Astrocyte (in vitro differentiated cells and primary cell): ENCODE measurements around the gene TARM1. TPM values are rescaled to one million over a fixed set of nuclear protein-coding genes. Genes with fewer than 3 reads are reported as not detected.

ENCODE experiments used
- DNase-seq: peaks from one replicate; pipeline ENCODE4 v3.0.0-alpha.2; 2010; ENCODE audit warnings: low read depth
- FAIRE-seq: peaks from 2 replicates; lab custom pipeline; 2011; peaks lifted over from hg19 to GRCh38; lab: Jason Lieb, UNC
- H2AFZ ChIP-seq: 2 replicates; pipeline ENCODE4 v1.6.0; 2012; ENCODE audit warnings: low read depth, low read length, inconsistent platforms
- H3K27ac ChIP-seq: 2 replicates; pipeline ENCODE4 v1.5.1; 2011; ENCODE audit warnings: low read depth, low read length, inconsistent platforms
- H3K27me3 ChIP-seq: 2 replicates; pipeline ENCODE4 v1.6.0; 2011; ENCODE audit warnings: low read length, inconsistent platforms; ENCODE audit not compliant: insufficient read depth
- H3K36me3 ChIP-seq: 2 replicates; pipeline ENCODE4 v1.5.1; 2011; ENCODE audit warnings: low read length, inconsistent platforms; ENCODE audit not compliant: insufficient read depth
- H3K4me1 ChIP-seq: 2 replicates; pipeline ENCODE4 v1.5.1; 2011; ENCODE audit warnings: low read length, inconsistent platforms; ENCODE audit not compliant: insufficient read depth
- H3K4me2 ChIP-seq: 2 replicates; pipeline ENCODE4 v1.6.0; 2012; ENCODE audit warnings: low read length, inconsistent platforms
- H3K4me3 ChIP-seq: 2 replicates; pipeline ENCODE4 v1.5.1; 2011; ENCODE audit warnings: low read depth, mild to moderate bottlenecking, low read length, inconsistent platforms; ENCODE audit not compliant: insufficient read depth
- H3K79me2 ChIP-seq: 2 replicates; pipeline ENCODE4 v1.6.0; 2012; ENCODE audit warnings: mild to moderate bottlenecking, low read length, inconsistent platforms; ENCODE audit not compliant: insufficient read depth
- H3K9ac ChIP-seq: 2 replicates; pipeline ENCODE4 v1.6.0; 2012; ENCODE audit warnings: mild to moderate bottlenecking, low read length, inconsistent platforms
- H3K9me3 ChIP-seq: 2 replicates; pipeline ENCODE4 v1.5.1; 2012; ENCODE audit warnings: low read depth, mild to moderate bottlenecking, low read length, inconsistent platforms; ENCODE audit not compliant: insufficient read depth
- H4K20me1 ChIP-seq: 2 replicates; pipeline ENCODE4 v1.6.0; 2012; ENCODE audit warnings: low read length, inconsistent platforms; ENCODE audit not compliant: insufficient read depth
- H3K27ac Mint-ChIP-seq: one replicate; pipeline ENCODE4 v1.8.0; 2021; ENCODE audit warnings: mild to moderate bottlenecking, mixed read lengths; ENCODE audit not compliant: unreplicated experiment
- H3K27me3 Mint-ChIP-seq: one replicate; pipeline ENCODE4 v1.8.0; 2021; ENCODE audit warnings: low read depth, mixed read lengths; ENCODE audit not compliant: unreplicated experiment
- H3K36me3 Mint-ChIP-seq: one replicate; pipeline ENCODE4 v1.8.0; 2021; ENCODE audit warnings: low read depth, mixed read lengths; ENCODE audit not compliant: unreplicated experiment
- H3K4me1 Mint-ChIP-seq: one replicate; pipeline ENCODE4 v1.8.0; 2021; ENCODE audit warnings: low read depth, mixed read lengths; ENCODE audit not compliant: unreplicated experiment
- H3K4me3 Mint-ChIP-seq: one replicate; pipeline ENCODE4 v1.8.0; 2021; ENCODE audit warnings: mild to moderate bottlenecking, moderate library complexity, mixed read lengths; ENCODE audit not compliant: unreplicated experiment
- H3K9me3 Mint-ChIP-seq: one replicate; pipeline ENCODE4 v1.8.0; 2021; ENCODE audit warnings: mild to moderate bottlenecking, mixed read lengths; ENCODE audit not compliant: unreplicated experiment
- CTCF ChIP-seq: IDR thresholded peaks from 2 replicates; pipeline ENCODE4 v1.5.1; 2011; ENCODE audit warnings: low read depth, mild to moderate bottlenecking, inconsistent platforms, low read length, moderate library complexity; ENCODE audit not compliant: insufficient read depth
- EZH2 ChIP-seq: IDR thresholded peaks from 2 replicates; pipeline ENCODE4 v1.6.1; 2012; ENCODE audit warnings: mild to moderate bottlenecking, low read length, inconsistent platforms; ENCODE audit not compliant: insufficient read depth
- total RNA-seq: library from RNA; stranded (reverse); gene quantifications from 2 replicates; pipeline ENCODE4 v1.2.1, GENCODE V29; 2021

Gene TARM1
- total RNA-seq, 1 donor from 2014 or later: not detected

GRCh38 chr19:54047616-54048015 is 33.5 kb downstream of the TARM1 start:
- no peak for DNase-seq
- FAIRE-seq: no peak
- no peak overlapping the region for H3K9ac ChIP-seq
- H3K4me3 ChIP-seq: no peak overlapping the region
- no peak overlapping the region for H3K4me3 Mint-ChIP-seq
- no peaks in the 10 kb centered on the region for H3K27me3 ChIP-seq
- peaks cover 2% of the 10 kb centered on the region for H3K36me3 Mint-ChIP-seq
- H2AFZ ChIP-seq: no peak overlapping the region
- no peak overlapping the region for H3K27ac Mint-ChIP-seq
- H3K36me3 ChIP-seq: no peaks in the 10 kb centered on the region
- TF ChIP-seq EZH2 (no peak), CTCF (no peak)
- no peaks in the 10 kb centered on the region for H4K20me1 ChIP-seq
- peaks cover 2% of the 10 kb centered on the region for H3K9me3 Mint-ChIP-seq
- H3K4me1 ChIP-seq: no peaks in the 10 kb centered on the region
- no peaks in the 10 kb centered on the region for H3K4me1 Mint-ChIP-seq
- H3K27ac ChIP-seq: no peak overlapping the region
- H3K9me3 ChIP-seq: no peaks in the 10 kb centered on the region
- no peaks in the 10 kb centered on the region for H3K79me2 ChIP-seq
- no peak overlapping the region for H3K4me2 ChIP-seq
- H3K27me3 Mint-ChIP-seq: peaks cover 15% of the 10 kb centered on the region

GRCh38 chr19:54045771-54046170 is 35.4 kb downstream of the TARM1 start:
- no peak for TF ChIP-seq CTCF
- TF ChIP-seq EZH2: no peak
- no peaks in the 10 kb centered on the region for H3K36me3 ChIP-seq
- no peak overlapping the region for H3K27ac ChIP-seq
- peaks cover 2% of the 10 kb centered on the region for H3K36me3 Mint-ChIP-seq
- H3K9ac ChIP-seq: no peak overlapping the region
- H3K27me3 ChIP-seq: no peaks in the 10 kb centered on the region
- no peak overlapping the region for H3K4me3 Mint-ChIP-seq
- no peak overlapping the region for H3K4me3 ChIP-seq
- no peaks in the 10 kb centered on the region for H3K4me1 ChIP-seq
- H3K79me2 ChIP-seq: no peaks in the 10 kb centered on the region
- H3K27ac Mint-ChIP-seq: no peak overlapping the region
- H2AFZ ChIP-seq: no peak overlapping the region
- no peak for FAIRE-seq
- peaks cover 4% of the 10 kb centered on the region for H3K4me1 Mint-ChIP-seq
- no peaks in the 10 kb centered on the region for H4K20me1 ChIP-seq
- H3K4me2 ChIP-seq: no peak overlapping the region
- H3K27me3 Mint-ChIP-seq: peaks cover 11% of the 10 kb centered on the region
- H3K9me3 ChIP-seq: no peaks in the 10 kb centered on the region
- peaks cover 3% of the 10 kb centered on the region for H3K9me3 Mint-ChIP-seq
- DNase-seq: no peak

- Histone ChIP-seq H3K9me3 (no peaks in the 10 kb centered on the region), H4K20me1 (no peaks in the 10 kb centered on the region), H3K36me3 (no peaks in the 10 kb centered on the region), H3K4me3 (no peak overlapping the region), H3K27ac (no peak overlapping the region), H3K4me1 (no peaks in the 10 kb centered on the region), H3K27me3 (no peaks in the 10 kb centered on the region), H2AFZ (no peak overlapping the region), H3K79me2 (no peaks in the 10 kb centered on the region), H3K9ac (no peak overlapping the region), H3K4me2 (no peak overlapping the region)
- DNase-seq (no peak), FAIRE-seq (no peak)
- TF ChIP-seq CTCF (no peak), EZH2 (no peak)
- H3K27me3 Mint-ChIP-seq: peaks cover 11% of the 10 kb centered on the region
- H3K4me3 Mint-ChIP-seq: no peak overlapping the region
- H3K27ac Mint-ChIP-seq: no peak overlapping the region
- peaks cover 2% of the 10 kb centered on the region for H3K36me3 Mint-ChIP-seq
- H3K9me3 Mint-ChIP-seq: peaks cover 3% of the 10 kb centered on the region
- H3K4me1 Mint-ChIP-seq: peaks cover 4% of the 10 kb centered on the region
Observed at GRCh38 chr19:54042989-54043388, 38.2 kb downstream of the TARM1 start.
